A549 (cell line): ENCODE results near the gene SLAIN2.

Source experiments
- CTCF ChIP-seq: fragments of >200 bp; sonication (Bioruptor Twin); formaldehyde crosslinking; IDR thresholded peaks from 3 replicates; pipeline ENCODE4 v1.5.1; 2016
- POLR2A ChIP-seq: IDR thresholded peaks from 2 replicates; pipeline ENCODE4 v1.6.1; 2012; ENCODE audit warnings: mild to moderate bottlenecking, low read length
- RNF2 ChIP-seq: fragments of 200-600 bp; sonication (generic); IDR thresholded peaks from 2 replicates; pipeline ENCODE4 v1.6.1; 2016; ENCODE audit warnings: low read depth, mild to moderate bottlenecking, antibody characterized with exemption, moderate library complexity, borderline replicate concordance

- TF ChIP-seq RNF2 (no peak), POLR2A (no peak), CTCF (no peak)
These were observed 29.4 kb upstream of the SLAIN2 start for GRCh38 chr4:48311896-48312295.
